Muscle layer of duodenum (tissue), 2 donors: ENCODE data around the gene ZSCAN16.

ENCODE experiments used
- H3K27ac ChIP-seq: one replicate; pipeline ENCODE4 v1.7.0; 2013; ENCODE audit warnings: mild to moderate bottlenecking, low read length
- H3K27me3 ChIP-seq: one replicate; pipeline ENCODE4 v1.7.0; 2013; ENCODE audit warnings: low read depth, mild to moderate bottlenecking, control low read depth, low read length
- H3K36me3 ChIP-seq, 2 donors: one replicate each; pipeline ENCODE4 v1.7.0; 2013; ENCODE audit warnings: low read length in 2 of 2, control low read depth in 1 of 2, mild to moderate bottlenecking in 1 of 2; ENCODE audit not compliant: insufficient read depth in 2 of 2, control insufficient read depth in 1 of 2
- H3K4me1 ChIP-seq, 2 donors: one replicate each; pipeline ENCODE4 v1.7.0; 2013; ENCODE audit warnings: low read length in 2 of 2, mild to moderate bottlenecking in 2 of 2, control low read depth in 1 of 2, moderate library complexity in 1 of 2; ENCODE audit not compliant: insufficient read depth in 2 of 2, control insufficient read depth in 1 of 2
- H3K4me3 ChIP-seq, 2 donors: one replicate each; pipeline ENCODE4 v1.7.0; 2013; ENCODE audit warnings: low read length in 2 of 2, low read depth in 1 of 2, mild to moderate bottlenecking in 1 of 2
- H3K9me3 ChIP-seq, 2 donors: one replicate each; pipeline ENCODE4 v1.7.0; 2013; ENCODE audit warnings: low read length in 2 of 2, control low read depth in 1 of 2, mild to moderate bottlenecking in 1 of 2; ENCODE audit not compliant: control insufficient read depth in 1 of 2
- donor health status: healthy.

The ZSCAN16 gene

GRCh38 chr6:28176373-28176772 is 52.0 kb downstream of the ZSCAN16 start:
- Histone ChIP-seq H3K36me3 (peaks cover 0 to 1% of the 10 kb centered on the region in 2 donors), H3K27me3 (no peaks in the 10 kb centered on the region), H3K4me1 (no peaks in the 10 kb centered on the region)

More at GRCh38 chr6:28176373-28176772, 52.0 kb downstream of the ZSCAN16 start:
- Histone ChIP-seq H3K27ac (no peak overlapping the region), H3K4me3 (no peak overlapping the region), H3K9me3 (no peaks in the 10 kb centered on the region)
